Measurements from ENCODE around the gene NTRK2.

Gene NTRK2

DNA sequence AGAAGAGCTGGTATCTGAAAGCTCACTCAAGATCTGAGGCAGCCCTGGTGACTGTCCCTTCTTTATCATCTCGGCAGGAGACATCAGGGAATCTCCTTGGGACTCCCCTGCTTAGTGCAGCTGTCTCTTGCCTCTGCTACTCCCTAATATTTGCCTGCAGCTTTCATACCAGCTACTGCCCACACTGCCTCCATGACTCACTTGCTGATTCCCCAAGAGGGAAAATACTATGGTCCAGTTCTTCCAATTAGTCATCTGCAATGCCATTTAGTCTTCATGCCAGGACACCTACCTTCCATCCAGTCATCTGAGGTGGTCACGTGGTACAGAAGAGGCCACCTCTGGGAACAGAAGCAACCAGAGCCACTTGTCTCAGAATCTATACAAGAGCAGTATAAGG is 270.8 kb downstream of the NTRK2 start:
- no peak for TF ChIP-seq POLR2AphosphoS5 (IDR thresholded peaks at IDR 0.05; ENCODE audit: low read depth, low read length)
- TF ChIP-seq SIN3A (IDR thresholded peaks at IDR 0.05; ENCODE audit: borderline replicate concordance, insufficient read depth, low read length): no peak
- TF ChIP-seq FOXP2 (optimal IDR thresholded peaks at IDR 0.05; ENCODE audit: borderline replicate concordance, extremely low read depth, extremely low read length, insufficient read depth): no peak
- no peak for TF ChIP-seq TAF1 (IDR thresholded peaks at IDR 0.05; ENCODE audit: borderline replicate concordance, insufficient read depth, low read length)
- TF ChIP-seq, protein P1, sequence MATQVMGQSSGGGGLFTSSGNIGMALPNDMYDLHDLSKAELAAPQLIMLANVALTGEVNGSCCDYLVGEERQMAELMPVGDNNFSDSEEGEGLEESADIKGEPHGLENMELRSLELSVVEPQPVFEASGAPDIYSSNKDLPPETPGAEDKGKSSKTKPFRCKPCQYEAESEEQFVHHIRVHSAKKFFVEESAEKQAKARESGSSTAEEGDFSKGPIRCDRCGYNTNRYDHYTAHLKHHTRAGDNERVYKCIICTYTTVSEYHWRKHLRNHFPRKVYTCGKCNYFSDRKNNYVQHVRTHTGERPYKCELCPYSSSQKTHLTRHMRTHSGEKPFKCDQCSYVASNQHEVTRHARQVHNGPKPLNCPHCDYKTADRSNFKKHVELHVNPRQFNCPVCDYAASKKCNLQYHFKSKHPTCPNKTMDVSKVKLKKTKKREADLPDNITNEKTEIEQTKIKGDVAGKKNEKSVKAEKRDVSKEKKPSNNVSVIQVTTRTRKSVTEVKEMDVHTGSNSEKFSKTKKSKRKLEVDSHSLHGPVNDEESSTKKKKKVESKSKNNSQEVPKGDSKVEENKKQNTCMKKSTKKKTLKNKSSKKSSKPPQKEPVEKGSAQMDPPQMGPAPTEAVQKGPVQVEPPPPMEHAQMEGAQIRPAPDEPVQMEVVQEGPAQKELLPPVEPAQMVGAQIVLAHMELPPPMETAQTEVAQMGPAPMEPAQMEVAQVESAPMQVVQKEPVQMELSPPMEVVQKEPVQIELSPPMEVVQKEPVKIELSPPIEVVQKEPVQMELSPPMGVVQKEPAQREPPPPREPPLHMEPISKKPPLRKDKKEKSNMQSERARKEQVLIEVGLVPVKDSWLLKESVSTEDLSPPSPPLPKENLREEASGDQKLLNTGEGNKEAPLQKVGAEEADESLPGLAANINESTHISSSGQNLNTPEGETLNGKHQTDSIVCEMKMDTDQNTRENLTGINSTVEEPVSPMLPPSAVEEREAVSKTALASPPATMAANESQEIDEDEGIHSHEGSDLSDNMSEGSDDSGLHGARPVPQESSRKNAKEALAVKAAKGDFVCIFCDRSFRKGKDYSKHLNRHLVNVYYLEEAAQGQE (IDR thresholded peaks at IDR 0.05; ENCODE audit: insufficient read depth in 1 of 2, low read depth in 2 of 2, low read length in 2 of 2): no peak

DNA sequence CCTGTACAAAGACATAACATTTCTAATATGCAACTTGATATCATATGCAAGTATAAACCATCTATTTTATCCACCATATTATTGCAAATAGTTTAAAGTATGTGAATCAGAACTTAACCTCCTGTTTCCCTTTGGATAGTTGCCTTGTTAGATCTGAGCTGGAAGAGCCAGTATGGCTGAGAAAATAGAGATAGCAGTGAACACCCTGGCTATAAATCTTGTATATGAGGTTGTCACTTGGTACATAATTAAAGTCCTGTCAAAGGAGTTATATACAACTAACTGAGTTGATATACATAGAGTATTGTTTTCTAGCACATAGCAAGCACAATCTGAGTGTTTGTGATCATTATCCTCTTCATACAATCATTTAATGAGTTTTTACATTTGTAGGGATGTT is 272.3 kb downstream of the NTRK2 start:
- TF ChIP-seq, protein P1 (IDR thresholded peaks at IDR 0.05; ENCODE audit: insufficient read depth in 1 of 2, low read depth in 2 of 2, low read length in 2 of 2): no peak
- TF ChIP-seq FOXP2 (optimal IDR thresholded peaks at IDR 0.05; ENCODE audit: borderline replicate concordance, extremely low read depth, extremely low read length, insufficient read depth) (no peak), TAF1 (IDR thresholded peaks at IDR 0.05; ENCODE audit: borderline replicate concordance, insufficient read depth, low read length) (no peak), POLR2AphosphoS5 (IDR thresholded peaks at IDR 0.05; ENCODE audit: low read depth, low read length) (no peak), SIN3A (IDR thresholded peaks at IDR 0.05; ENCODE audit: borderline replicate concordance, insufficient read depth, low read length) (no peak)

DNA sequence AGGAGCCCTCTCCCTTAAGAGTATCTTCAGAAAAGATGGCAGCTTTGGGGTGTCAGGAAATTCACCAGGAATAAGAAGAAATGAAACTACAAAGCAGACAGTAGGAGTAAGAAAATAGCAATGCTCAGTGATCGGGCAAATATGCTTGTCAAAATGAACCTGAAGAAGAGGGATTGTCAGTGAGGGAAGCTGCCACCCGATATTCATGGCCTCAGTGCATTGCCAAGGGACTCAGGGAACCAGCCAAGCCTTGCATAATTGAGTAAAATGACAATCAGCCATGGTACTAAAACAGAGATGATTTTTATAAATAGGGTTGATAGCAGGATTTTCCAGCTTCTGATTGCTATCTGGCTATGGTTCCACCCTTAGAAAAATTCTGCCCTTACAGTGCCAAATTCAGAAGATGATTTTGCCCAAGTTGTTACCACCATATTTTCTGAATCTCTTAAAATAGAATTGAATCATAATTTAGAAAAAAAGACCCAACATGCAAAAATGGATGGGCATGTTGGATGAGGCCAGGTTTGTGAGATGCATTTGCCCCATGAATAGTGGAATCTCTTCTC is 274.0 kb downstream of the NTRK2 start:
- TF ChIP-seq, protein P1 (IDR thresholded peaks at IDR 0.05; ENCODE audit: insufficient read depth in 1 of 2, low read depth in 2 of 2, low read length in 2 of 2): no peak

DNA sequence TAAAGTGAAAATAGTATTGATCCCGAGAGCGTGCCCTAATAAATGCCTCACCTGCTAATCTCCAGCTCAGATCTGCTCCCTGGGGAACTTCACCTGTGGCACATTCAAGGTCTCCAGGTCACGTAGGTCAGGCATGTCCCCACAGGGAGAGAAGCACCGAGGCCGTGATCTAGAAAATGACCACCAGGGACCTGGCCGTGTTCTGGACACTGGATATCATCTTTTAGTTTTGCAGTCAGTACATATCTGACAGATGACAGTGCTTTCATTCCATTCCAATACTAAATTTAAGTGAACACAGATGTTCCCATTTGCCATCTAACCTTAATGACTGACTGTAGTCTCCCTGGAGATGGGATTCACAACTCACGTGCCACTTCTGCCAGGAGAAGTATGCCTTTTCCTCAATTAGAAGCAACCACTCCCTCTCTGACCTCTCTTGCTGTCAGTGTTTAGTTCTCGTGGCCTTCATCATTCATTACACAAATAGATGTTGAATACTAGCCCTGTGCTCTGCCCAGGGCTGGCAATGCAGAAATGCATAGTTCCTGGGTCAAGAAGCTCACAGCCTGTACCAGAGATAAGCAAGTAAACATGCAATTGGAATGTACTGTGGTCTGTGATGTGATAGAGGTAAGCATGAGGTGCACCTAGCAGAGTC is 276.5 kb downstream of the NTRK2 start:
- TF ChIP-seq SIN3A (IDR thresholded peaks at IDR 0.05; ENCODE audit: borderline replicate concordance, insufficient read depth, low read length) (no peak), FOXP2 (optimal IDR thresholded peaks at IDR 0.05; ENCODE audit: borderline replicate concordance, extremely low read depth, extremely low read length, insufficient read depth) (no peak)

DNA sequence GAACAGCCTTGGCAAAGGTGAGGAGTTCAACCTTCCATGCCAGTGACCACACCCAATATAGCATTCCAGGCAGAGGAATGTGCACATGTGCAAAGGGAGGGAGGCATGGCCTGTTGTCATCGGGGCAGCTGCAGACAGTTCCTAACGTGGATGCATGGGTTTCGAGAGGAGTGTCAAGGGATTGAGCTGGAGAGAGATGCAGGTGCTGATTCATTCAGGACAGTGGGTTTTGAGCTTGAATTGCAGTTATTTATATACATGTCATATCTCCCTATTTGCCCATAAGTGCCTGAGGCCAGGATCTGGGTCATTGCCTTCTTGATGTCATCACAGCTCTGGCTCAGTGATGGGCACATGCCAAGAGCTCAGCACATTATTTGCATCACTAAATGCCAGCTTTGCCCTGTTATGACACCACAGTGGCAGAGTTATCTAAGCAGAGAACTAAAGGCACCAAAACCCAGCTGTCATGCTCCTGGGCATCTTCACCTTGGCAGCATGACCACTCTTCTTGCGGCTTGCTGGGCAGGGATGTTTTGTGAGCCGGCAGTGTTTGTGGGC is 278.0 kb downstream of the NTRK2 start:
- TF ChIP-seq TAF1 (IDR thresholded peaks at IDR 0.05; ENCODE audit: borderline replicate concordance, insufficient read depth, low read length) (no peak), POLR2AphosphoS5 (IDR thresholded peaks at IDR 0.05; ENCODE audit: low read depth, low read length) (no peak), SIN3A (IDR thresholded peaks at IDR 0.05; ENCODE audit: borderline replicate concordance, insufficient read depth, low read length) (no peak), FOXP2 (optimal IDR thresholded peaks at IDR 0.05; ENCODE audit: borderline replicate concordance, extremely low read depth, extremely low read length, insufficient read depth) (no peak)
- TF ChIP-seq, protein P1 (IDR thresholded peaks at IDR 0.05; ENCODE audit: insufficient read depth in 1 of 2, low read depth in 2 of 2, low read length in 2 of 2): no peak

Measured in PFSK-1 (cell line).